Measurements from ENCODE around the gene PIEZO2. TPM values are rescaled to one million over a fixed set of nuclear protein-coding genes. Genes with fewer than 3 reads are reported as not detected.

Gene PIEZO2
- total and polyA plus RNA-seq, 7 donors = 0.03 to 0.64 (median 0.13) TPM

DNA sequence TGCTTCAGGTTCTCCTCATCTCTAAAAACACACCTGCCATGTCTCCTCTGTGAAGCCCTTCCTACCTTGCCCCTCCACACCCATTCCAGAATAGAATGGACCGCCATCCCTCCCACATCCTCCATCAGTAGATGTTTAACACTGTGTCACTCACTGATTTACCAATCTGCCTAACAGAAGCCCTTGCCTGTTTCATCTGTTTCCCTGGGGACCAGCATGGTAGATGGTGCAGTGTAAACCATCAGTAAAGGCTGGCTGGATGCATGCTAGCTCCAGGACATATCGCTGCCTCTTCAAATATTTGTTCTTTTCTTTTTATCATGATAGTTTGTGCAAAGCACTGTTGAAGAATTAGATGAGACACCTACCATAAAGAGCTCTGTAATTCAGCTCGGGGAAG lies 271.4 kb downstream of the PIEZO2 start:
- 89 to 92% (median 90%) methylated on average over 3 of the region's 3 CpGs for WGBS, 3 donors
- H3K36me3 ChIP-seq (ENCODE audit: insufficient read depth in 1 of 2, low read depth in 1 of 2) = no peaks in the 10 kb centered on the region
- ATAC-seq = no peak

DNA sequence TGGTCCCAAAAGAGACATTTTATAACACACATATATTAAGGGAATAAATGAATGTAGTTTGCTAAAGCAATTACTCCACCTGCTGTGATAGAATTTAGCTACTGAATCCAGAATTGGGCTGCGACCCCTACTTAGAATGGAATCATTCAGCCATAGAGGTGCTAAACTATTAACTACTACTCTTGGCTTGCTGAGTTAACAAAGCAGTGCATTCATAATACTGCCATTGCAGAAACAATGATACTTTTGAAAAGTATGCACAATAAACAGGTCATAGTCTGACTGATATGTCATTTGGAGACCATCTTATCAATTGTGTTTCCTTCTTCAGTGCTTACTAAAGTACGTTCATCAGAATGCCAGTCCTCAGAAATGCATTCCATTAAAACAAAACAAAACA lies 273.6 kb downstream of the PIEZO2 start:
- Histone ChIP-seq H3K4me3 (no peak overlapping the region), H3K27ac (no peak overlapping the region), H3K9me3 (no peaks in the 10 kb centered on the region), H3K36me3 (ENCODE audit: insufficient read depth in 1 of 2, low read depth in 1 of 2) (no peaks in the 10 kb centered on the region), H3K27me3 (ENCODE audit: insufficient read depth in 3 of 3, low read length in 2 of 3) (no peaks in the 10 kb centered on the region), H3K4me1 (peaks cover 4% of the 10 kb centered on the region)
- no peak for ATAC-seq
- no peak for DNase-seq
- WGBS, 3 donors = 75 to 85% (median 81%) methylated on average over 2 of the region's 2 CpGs
- TF ChIP-seq, protein P1, sequence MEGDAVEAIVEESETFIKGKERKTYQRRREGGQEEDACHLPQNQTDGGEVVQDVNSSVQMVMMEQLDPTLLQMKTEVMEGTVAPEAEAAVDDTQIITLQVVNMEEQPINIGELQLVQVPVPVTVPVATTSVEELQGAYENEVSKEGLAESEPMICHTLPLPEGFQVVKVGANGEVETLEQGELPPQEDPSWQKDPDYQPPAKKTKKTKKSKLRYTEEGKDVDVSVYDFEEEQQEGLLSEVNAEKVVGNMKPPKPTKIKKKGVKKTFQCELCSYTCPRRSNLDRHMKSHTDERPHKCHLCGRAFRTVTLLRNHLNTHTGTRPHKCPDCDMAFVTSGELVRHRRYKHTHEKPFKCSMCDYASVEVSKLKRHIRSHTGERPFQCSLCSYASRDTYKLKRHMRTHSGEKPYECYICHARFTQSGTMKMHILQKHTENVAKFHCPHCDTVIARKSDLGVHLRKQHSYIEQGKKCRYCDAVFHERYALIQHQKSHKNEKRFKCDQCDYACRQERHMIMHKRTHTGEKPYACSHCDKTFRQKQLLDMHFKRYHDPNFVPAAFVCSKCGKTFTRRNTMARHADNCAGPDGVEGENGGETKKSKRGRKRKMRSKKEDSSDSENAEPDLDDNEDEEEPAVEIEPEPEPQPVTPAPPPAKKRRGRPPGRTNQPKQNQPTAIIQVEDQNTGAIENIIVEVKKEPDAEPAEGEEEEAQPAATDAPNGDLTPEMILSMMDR (IDR thresholded peaks at IDR 0.05) = no peak
- intact Hi-C loops (cut with DNase I) = no loop called here

More for the DNA sequence above, 271.4 kb downstream of the PIEZO2 start:
- no peaks in the 10 kb centered on the region for H3K9me3 ChIP-seq
- H3K4me3 ChIP-seq = no peak overlapping the region
- no peaks in the 10 kb centered on the region for H3K4me1 ChIP-seq
- intact Hi-C loops (cut with DNase I) = no loop called here
- TF ChIP-seq, protein P1 (IDR thresholded peaks at IDR 0.05) = no peak
- H3K27me3 ChIP-seq (ENCODE audit: insufficient read depth in 3 of 3, low read length in 2 of 3) = no peaks in the 10 kb centered on the region
- DNase-seq = no peak
- no peak overlapping the region for H3K27ac ChIP-seq

DNA sequence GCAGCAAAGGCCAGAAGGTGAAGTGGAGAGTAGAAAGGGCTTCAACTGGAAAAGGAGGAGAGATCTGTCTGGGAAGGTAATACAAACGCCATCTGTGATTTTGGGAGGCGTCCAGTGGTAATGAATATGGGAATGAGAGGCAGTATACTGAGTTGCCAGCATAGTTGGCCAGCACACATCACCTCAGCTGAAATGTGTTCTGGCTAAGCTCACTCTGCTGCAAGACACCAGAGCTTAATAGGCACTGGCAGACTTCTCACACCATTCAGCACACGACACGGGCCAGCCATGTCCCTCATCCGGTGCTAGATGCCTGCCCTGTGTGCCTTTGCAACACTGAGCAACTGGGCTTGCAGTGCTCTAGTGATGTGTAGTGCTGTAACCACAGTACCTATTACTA lies 277.1 kb downstream of the PIEZO2 start:
- Histone ChIP-seq H3K4me3 (no peak overlapping the region), H3K27ac (peak overlapping the region; percentile 10), H3K9me3 (no peaks in the 10 kb centered on the region), H3K4me1 (peaks cover 4% of the 10 kb centered on the region), H3K36me3 (ENCODE audit: insufficient read depth in 1 of 2, low read depth in 1 of 2) (no peaks in the 10 kb centered on the region), H3K27me3 (ENCODE audit: insufficient read depth in 3 of 3, low read length in 2 of 3) (no peaks in the 10 kb centered on the region)
- ATAC-seq (peak; percentile 79 to 98 (median 96)), DNase-seq (peak; percentile 16 to 54)
- TF ChIP-seq, protein P1 (IDR thresholded peaks at IDR 0.05) = no peak
- intact Hi-C loops (cut with DNase I) = no loop called here
- WGBS, 3 donors = 20 to 31% (median 28%) methylated on average over 5 of the region's 5 CpGs

DNA sequence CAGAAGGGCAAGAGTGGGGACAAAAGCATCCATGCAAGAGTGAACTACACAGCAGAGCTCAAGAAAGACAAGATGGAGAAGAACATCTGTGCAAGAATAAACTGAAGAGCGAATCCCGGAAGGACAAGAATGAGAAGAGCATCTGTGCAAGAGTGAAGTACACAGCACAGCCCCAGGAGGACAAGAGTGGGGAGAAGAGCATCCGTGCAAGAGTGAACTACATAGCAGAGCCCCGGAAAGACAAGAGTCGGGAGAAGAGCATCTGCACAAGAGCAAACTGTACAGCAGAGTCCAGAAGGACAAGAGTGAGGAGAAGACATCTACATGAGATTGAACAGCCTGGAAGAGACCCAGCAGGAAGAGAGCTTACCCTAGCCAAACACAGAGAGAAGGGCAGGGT lies 284.6 kb downstream of the PIEZO2 start:
- WGBS, 3 donors = 85 to 99% (median 93%) methylated on average over 5 of the region's 5 CpGs
- no peak for ATAC-seq
- Histone ChIP-seq H3K27ac (no peak overlapping the region), H3K36me3 (ENCODE audit: insufficient read depth in 1 of 2, low read depth in 1 of 2) (no peaks in the 10 kb centered on the region), H3K4me3 (no peak overlapping the region), H3K9me3 (no peaks in the 10 kb centered on the region), H3K27me3 (ENCODE audit: insufficient read depth in 3 of 3, low read length in 2 of 3) (no peaks in the 10 kb centered on the region), H3K4me1 (no peaks in the 10 kb centered on the region)
- no peak for DNase-seq
- intact Hi-C loops (cut with DNase I) = no loop called here
- TF ChIP-seq, protein P1 (IDR thresholded peaks at IDR 0.05) = no peak

DNA sequence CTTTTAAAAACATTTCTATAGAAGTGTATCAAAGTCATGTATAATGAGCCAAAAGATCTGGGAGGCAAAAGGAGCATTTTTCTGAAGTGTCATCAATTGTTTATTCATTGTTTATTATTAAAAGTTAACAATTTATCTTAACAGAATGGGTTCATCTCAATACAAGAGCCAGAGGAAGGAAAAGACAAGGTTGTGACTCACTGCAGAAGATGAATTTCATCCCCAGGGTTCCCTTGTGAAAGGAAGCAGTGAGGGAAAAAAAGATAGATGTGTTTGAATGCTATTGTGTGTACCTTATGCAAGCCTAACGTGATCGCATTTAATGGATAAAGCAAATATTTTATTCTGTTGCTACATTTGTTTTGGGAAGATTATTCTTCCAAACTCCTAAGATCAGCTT lies 286.3 kb downstream of the PIEZO2 start:
- ATAC-seq (no peak), DNase-seq (no peak)
- H3K4me1 ChIP-seq = no peaks in the 10 kb centered on the region
- no peak overlapping the region for H3K27ac ChIP-seq
- H3K36me3 ChIP-seq (ENCODE audit: insufficient read depth in 1 of 2, low read depth in 1 of 2) = no peaks in the 10 kb centered on the region
- no peak overlapping the region for H3K4me3 ChIP-seq
- TF ChIP-seq, protein P1 (IDR thresholded peaks at IDR 0.05) = no peak
- intact Hi-C loops (cut with DNase I) = no loop called here
- H3K9me3 ChIP-seq = no peaks in the 10 kb centered on the region
- WGBS, 3 donors = 76 to 86% (median 85%) methylated on average over 2 of the region's 2 CpGs
- H3K27me3 ChIP-seq (ENCODE audit: insufficient read depth in 3 of 3, low read length in 2 of 3) = no peaks in the 10 kb centered on the region

All from psoas muscle (tissue), 8 donors.